ENCODE data around the gene HNRNPA0.

The HNRNPA0 gene

GRCh38 chr5:137699336-137700281, 54.6 kb downstream of the HNRNPA0 start:
- Histone ChIP-seq H3K36me3 (ENCODE audit: insufficient read depth, low read length) (peaks cover 3% of the 10 kb centered on the region), H3K9me3 (ENCODE audit: control insufficient read depth, insufficient read depth, low read length) (no peaks in the 10 kb centered on the region), H3K4me1 (ENCODE audit: insufficient read depth, low read length) (no peaks in the 10 kb centered on the region), H3K9ac (ENCODE audit: low read depth, low read length) (no peak overlapping the region)

- Histone ChIP-seq H3K9me3 (ENCODE audit: control insufficient read depth, insufficient read depth, low read length) (no peaks in the 10 kb centered on the region), H3K9ac (ENCODE audit: low read depth, low read length) (no peak overlapping the region), H3K4me1 (ENCODE audit: insufficient read depth, low read length) (no peaks in the 10 kb centered on the region), H3K36me3 (ENCODE audit: insufficient read depth, low read length) (peaks cover 3% of the 10 kb centered on the region)
Measured at GRCh38 chr5:137696481-137696880, 57.7 kb downstream of the HNRNPA0 start.

- H3K9ac ChIP-seq (ENCODE audit: low read depth, low read length): no peak overlapping the region
- no peaks in the 10 kb centered on the region for H3K4me1 ChIP-seq (ENCODE audit: insufficient read depth, low read length)
- H3K9me3 ChIP-seq (ENCODE audit: control insufficient read depth, insufficient read depth, low read length): no peaks in the 10 kb centered on the region
- H3K36me3 ChIP-seq (ENCODE audit: insufficient read depth, low read length): peaks cover 3% of the 10 kb centered on the region
Measured at GRCh38 chr5:137695651-137696428, 58.3 kb downstream of the HNRNPA0 start.

Measured in ES-I3 (cell line).